GM20000 (cell line): ENCODE data around the gene TARBP1.
"Not testable (repeated sequence)": the region's sequence is repeated elsewhere in the genome, so short reads cannot be mapped to it uniquely, and the experiment has no call there.

Experiments
- DNase-seq: peaks from one replicate; pipeline ENCODE4 v3.0.0; 2012; ENCODE audit warnings: low spot score
- CTCF ChIP-seq: IDR thresholded peaks from 2 replicates; pipeline ENCODE4 v1.5.1; 2012; ENCODE audit warnings: mild to moderate bottlenecking, control low read depth; ENCODE audit errors: extremely low read depth, missing control alignments

The TARBP1 gene

GRCh38 chr1:234512451-234512861, 33.5 kb upstream of the TARBP1 start:
- DNase-seq, result no peak
- no peak for TF ChIP-seq CTCF

- TF ChIP-seq CTCF, result no peak
- DNase-seq, result no peak
Observed at GRCh38 chr1:234509457-234510328, 30.7 kb upstream of the TARBP1 start.

DNA sequence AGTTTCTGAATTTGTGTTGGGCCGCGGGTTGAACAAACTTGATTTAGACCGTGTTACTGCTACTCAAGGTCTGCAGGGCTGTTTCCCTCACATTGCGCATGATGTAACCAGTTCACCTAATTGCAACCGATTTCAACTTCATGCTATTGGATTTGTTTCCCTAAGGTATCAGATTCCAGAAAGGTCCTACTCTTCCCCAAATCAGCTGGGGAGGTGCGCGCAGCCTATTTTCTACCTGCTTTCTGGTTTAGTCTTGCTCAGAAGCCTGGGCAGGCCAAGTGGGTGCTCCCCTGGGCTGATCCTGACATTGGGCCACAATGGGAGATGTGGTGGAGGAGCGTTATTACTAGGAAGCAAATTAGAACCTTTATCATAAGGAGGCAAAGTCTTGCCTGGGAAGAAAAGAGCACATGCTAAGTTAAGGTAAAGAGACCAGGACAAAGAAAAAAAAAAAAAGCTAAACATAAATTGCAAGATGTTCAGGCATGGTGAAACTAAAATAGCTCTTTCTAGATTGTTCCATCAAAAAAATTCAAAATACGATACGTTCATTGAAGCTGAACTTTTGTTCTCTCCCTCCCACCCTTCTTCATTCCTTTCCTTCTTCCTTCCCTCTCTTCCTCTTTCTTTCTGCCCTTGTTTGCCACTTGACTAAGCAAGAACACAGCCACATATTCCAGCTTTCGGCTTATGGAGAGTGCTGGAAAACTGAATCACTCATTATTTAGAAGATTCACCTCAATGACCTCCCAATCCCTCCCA, 28.8 kb upstream of the TARBP1 start:
- TF ChIP-seq CTCF, result no peak
- DNase-seq, result no peak

- TF ChIP-seq CTCF, result no peak
- DNase-seq, result no peak
Observed at GRCh38 chr1:234507089-234507488, 28.1 kb upstream of the TARBP1 start.

DNA sequence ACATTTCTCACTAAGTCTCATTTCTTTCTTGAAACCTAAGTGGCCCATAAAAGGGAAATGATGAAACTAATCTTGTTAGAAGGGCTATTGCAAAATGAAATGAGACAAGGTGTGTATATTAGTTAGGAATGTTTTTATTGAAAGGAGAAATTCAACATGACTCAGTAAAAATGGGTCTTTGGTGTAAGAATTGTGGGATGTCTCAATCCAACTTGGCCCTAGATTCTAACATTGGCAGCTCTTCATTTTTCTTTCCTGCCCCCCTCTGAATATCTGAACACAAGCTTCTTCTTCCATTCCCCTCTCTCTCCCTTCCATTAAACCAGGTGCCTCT, 26.8 kb upstream of the TARBP1 start:
- no peak for DNase-seq
- no peak for TF ChIP-seq CTCF

DNA sequence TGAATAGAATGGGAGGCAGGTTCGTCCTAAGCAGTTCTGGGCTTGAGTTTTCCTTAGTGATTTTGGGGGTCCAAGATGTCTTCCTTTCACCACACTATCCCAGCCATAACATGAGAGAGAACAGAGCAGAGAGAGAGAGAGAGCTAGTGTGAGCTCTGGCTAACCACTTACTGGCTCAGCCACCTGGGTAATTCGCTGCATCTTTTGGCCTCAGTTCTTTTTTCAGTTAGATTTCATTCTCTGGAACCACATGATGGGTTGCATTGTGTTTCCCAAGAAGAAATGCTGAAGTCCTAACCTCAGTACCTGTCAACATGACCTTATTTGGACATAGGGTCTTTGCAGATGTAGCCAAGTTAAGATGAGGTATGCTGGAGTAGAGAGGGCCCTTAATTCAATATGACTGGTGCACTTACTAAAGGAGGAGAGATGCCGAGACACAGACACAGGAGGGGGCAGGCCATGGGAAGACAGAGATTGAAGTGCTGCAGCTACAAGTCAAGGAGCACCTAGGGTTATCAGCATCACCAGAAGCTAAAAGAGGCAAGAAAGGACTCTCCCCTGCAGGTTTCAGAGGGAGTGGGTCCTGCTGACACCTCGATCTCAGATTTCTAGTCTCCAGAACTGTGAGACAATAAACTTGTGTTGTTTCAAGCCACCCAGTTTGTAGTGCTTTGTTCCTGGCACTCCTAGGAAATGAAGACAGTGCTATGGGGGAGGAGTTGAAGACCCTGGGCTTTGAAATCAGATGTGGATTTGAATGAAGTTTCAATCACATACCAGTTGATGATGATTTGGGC, 26.2 kb upstream of the TARBP1 start:
- no peak for DNase-seq
- TF ChIP-seq CTCF, result no peak

DNA sequence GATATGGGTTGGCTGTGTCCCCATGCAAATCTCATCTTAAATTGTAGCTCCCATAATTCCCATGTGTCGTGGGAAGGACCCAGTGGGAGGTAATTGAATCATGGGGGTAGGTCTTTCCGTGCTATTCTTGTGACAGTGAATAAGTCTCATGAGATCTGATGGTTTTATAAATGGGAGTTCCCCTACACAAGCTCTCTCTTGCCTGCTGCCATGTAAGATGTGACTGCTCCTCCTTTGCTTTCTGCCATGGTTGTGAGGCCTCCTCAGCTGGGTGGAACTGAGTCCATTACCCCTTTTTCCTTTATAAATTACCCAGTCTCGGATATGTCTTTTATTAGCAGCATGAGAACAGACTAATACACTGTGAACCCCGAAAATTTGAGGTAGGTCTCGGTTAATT, 25.3 kb upstream of the TARBP1 start:
- DNase-seq, result not testable (repeated sequence)
